CD8-positive, alpha-beta memory T cell (primary cell): ENCODE measurements around the gene TRAK1. TPM values are rescaled to one million over a fixed set of nuclear protein-coding genes. Genes with fewer than 3 reads are reported as not detected.
A peak's percentile ranks its signal among the peaks of the same experiment; 100 is the strongest.

Source experiments
- CTCF ChIA-PET: fragments of 350-600 bp; sonication (Branson Sonifier 250); formaldehyde crosslinking; loops from one replicate; lab custom pipeline; 2021; ENCODE audit warnings: antibody characterized with exemption; lab: Charles Lee
- POLR2A ChIA-PET: fragments of 350-600 bp; sonication (Branson Sonifier 250); formaldehyde crosslinking; loops from one replicate; lab custom pipeline; 2021; ENCODE audit warnings: antibody characterized with exemption; lab: Charles Lee
- DNase-seq, 5 donors: peaks; one replicate each; pipeline versions ENCODE4 v3.0.0 to v3.0.0-alpha.2; 2020 to 2022; ENCODE audit warnings: mixed read lengths in 1 of 5
- H3K27ac ChIP-seq: one replicate; pipeline ENCODE4 v1.7.0; 2013; ENCODE audit warnings: low read depth, mild to moderate bottlenecking, low read length, moderate library complexity
- H3K27me3 ChIP-seq: 2 replicates; pipeline ENCODE4 v1.7.0; 2013; ENCODE audit warnings: low read length, mild to moderate bottlenecking; ENCODE audit not compliant: insufficient read depth, poor library complexity, severe bottlenecking
- H3K36me3 ChIP-seq: 2 replicates; pipeline ENCODE4 v1.7.0; 2013; ENCODE audit warnings: mild to moderate bottlenecking, low read length, moderate library complexity; ENCODE audit not compliant: insufficient read depth
- H3K4me1 ChIP-seq: 2 replicates; pipeline ENCODE4 v1.7.0; 2013; ENCODE audit warnings: mild to moderate bottlenecking, low read length, moderate library complexity; ENCODE audit not compliant: insufficient read depth
- H3K4me3 ChIP-seq: 2 replicates; pipeline ENCODE4 v1.7.0; 2013; ENCODE audit warnings: mild to moderate bottlenecking, low read length
- H3K9me3 ChIP-seq: 2 replicates; pipeline ENCODE4 v1.7.0; 2013; ENCODE audit warnings: mild to moderate bottlenecking, low read length
- H3K27ac Mint-ChIP-seq, 8 donors: one replicate each; pipeline ENCODE4 v1.8.0; 2020 to 2021; ENCODE audit warnings: mixed read lengths in 8 of 8, mild to moderate bottlenecking in 6 of 8, inconsistent platforms in 3 of 8, moderate library complexity in 3 of 8
- H3K27me3 Mint-ChIP-seq, 2 donors: one replicate each; pipeline ENCODE4 v1.8.0; 2020 to 2021; ENCODE audit warnings: mixed read lengths in 2 of 2, mild to moderate bottlenecking in 1 of 2, moderate library complexity in 1 of 2
- H3K36me3 Mint-ChIP-seq, 3 donors: one replicate each; pipeline ENCODE4 v1.8.0; 2020 to 2021; ENCODE audit warnings: mixed read lengths in 3 of 3, inconsistent platforms in 1 of 3, mild to moderate bottlenecking in 1 of 3
- H3K4me1 Mint-ChIP-seq, 3 donors: one replicate each; pipeline ENCODE4 v1.8.0; 2020 to 2021; ENCODE audit warnings: mixed read lengths in 3 of 3, inconsistent platforms in 1 of 3, mild to moderate bottlenecking in 1 of 3
- H3K4me3 Mint-ChIP-seq, 7 donors: one replicate each; pipeline ENCODE4 v1.8.0; 2020 to 2021; ENCODE audit warnings: mixed read lengths in 7 of 7, mild to moderate bottlenecking in 6 of 7, moderate library complexity in 4 of 7, inconsistent platforms in 2 of 7
- H3K9me3 Mint-ChIP-seq, 5 donors: one replicate each; pipeline ENCODE4 v1.8.0; 2020 to 2022; ENCODE audit warnings: mixed read lengths in 5 of 5, mild to moderate bottlenecking in 3 of 5, moderate library complexity in 2 of 5, inconsistent platforms in 1 of 5
- polyA plus RNA-seq: library from polyadenylated mRNA; unstranded; fragments of 300-500 nt; fragmentation: Illumina TruSeq; gene quantifications from one replicate; pipeline ENCODE4 v1.2.3, GENCODE V29; 2021
- total RNA-seq, 2 experiments: library from RNA; stranded (reverse); gene quantifications; one replicate each; pipeline ENCODE4 v1.2.3, GENCODE V29; 2021

The TRAK1 gene
- total and polyA plus RNA-seq, 3 experiments from 2014 or later: 10.4 to 20.0 (median 19.7) TPM

DNA sequence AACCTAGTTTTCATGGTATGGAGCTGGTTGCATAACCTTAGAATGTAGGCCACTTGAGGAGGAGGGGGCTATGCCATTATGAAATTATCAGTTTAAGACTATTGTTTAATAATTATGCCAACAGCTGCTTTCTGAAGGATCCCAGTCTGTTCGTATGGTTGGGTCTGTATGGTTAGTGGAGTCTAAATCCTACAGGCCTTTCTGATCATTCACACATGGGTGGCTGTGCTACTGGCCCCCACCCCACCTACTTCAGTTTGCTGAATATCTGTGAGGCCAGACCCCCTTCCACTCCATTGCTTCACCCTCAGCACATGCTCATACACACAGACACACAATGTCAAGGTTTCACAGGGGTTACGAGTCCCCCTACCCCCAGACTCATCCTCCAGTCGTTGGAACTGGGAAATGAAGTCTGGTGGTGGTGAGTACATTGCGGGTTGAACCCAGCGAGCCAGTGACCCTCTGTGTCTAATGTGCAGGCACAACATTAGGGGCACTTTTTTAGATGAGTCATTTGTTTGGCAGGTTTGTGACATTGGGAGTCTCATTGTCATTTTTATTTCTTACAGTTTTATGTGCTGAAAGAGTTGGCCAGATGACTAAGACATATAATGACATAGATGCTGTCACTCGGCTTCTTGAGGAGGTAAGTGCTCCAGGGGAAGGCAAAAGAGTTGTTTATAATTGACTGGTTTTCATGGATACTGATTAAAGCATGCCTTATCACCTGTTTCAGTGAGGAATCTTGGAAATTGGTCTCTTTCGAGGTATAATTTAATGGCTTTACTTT, 85.3 kb downstream of the TRAK1 start:
- POLR2A ChIA-PET: no interaction called here
- Histone ChIP-seq H3K9me3 (no peaks in the 10 kb centered on the region), H3K27me3 (no peaks in the 10 kb centered on the region), H3K4me3 (no peak overlapping the region), H3K4me1 (peaks cover 16% of the 10 kb centered on the region), H3K27ac (no peak overlapping the region), H3K36me3 (no peaks in the 10 kb centered on the region)
- Mint-ChIP-seq H3K9me3 (no peaks in the 10 kb centered on the region), H3K27ac (no peak overlapping the region), H3K4me1 (peaks cover 24 to 31% (median 31%) of the 10 kb centered on the region in 3 donors), H3K36me3 (peaks cover 0 to 30% (median 5%) of the 10 kb centered on the region in 3 donors), H3K27me3 (no peaks in the 10 kb centered on the region), H3K4me3 (no peak overlapping the region)
- no peak for DNase-seq
- CTCF ChIA-PET: interaction anchor here (1.6 kb wide), 1 partner anchor 15 kb away, joined by 4 read pairs; no protein-coding TSS in a partner anchor

DNA sequence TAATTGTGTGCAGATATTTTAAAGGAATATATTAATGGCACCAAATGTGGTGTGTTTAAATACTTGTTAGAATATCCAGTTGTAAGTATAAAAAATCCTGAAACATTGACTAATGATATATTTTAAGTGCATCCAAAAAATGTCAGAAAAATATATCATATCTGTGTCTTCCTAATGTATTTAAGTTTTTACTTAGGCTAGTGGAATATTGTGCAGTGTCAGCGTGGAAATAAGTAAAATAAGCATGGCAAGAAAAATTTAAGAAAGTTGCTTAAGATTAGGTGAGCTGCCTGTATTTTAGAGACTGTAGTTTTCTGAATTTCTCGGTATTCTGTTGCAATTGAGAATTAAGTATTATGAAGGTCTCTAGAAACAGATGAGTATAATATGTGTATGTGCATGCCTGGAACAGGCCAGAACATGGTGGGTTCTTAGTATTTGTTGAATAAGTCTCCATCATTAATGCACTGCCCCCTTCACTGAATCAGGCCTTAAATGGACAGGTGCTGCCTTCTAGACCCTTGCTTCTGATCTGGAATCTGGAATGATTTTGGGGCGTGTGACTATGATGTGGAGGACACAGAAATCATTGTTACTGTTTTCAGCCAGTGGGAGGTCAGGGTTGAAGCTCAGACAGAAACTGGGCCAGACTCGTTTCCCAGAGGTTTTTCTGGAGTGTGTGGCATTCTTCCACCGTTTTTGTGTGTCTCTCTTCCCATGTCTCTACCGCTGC, 86.1 kb downstream of the TRAK1 start:
- no peaks in the 10 kb centered on the region for H3K27me3 Mint-ChIP-seq
- H3K36me3 ChIP-seq: no peaks in the 10 kb centered on the region
- H3K36me3 Mint-ChIP-seq: peaks cover 0 to 30% (median 5%) of the 10 kb centered on the region in 3 donors
- no peaks in the 10 kb centered on the region for H3K9me3 Mint-ChIP-seq
- peaks cover 17 to 23% (median 23%) of the 10 kb centered on the region in 3 donors for H3K4me1 Mint-ChIP-seq
- ChIA-PET POLR2A (no interaction called here), CTCF (no interaction called here)
- H3K9me3 ChIP-seq: no peaks in the 10 kb centered on the region
- peaks cover 10% of the 10 kb centered on the region for H3K4me1 ChIP-seq
- H3K27ac ChIP-seq: no peak overlapping the region
- H3K4me3 ChIP-seq: no peak overlapping the region
- H3K27me3 ChIP-seq: no peaks in the 10 kb centered on the region
- no peak overlapping the region for H3K4me3 Mint-ChIP-seq
- no peak for DNase-seq
- H3K27ac Mint-ChIP-seq: peak overlapping the region in 2 of 8 donors; percentile 42 to 52

DNA sequence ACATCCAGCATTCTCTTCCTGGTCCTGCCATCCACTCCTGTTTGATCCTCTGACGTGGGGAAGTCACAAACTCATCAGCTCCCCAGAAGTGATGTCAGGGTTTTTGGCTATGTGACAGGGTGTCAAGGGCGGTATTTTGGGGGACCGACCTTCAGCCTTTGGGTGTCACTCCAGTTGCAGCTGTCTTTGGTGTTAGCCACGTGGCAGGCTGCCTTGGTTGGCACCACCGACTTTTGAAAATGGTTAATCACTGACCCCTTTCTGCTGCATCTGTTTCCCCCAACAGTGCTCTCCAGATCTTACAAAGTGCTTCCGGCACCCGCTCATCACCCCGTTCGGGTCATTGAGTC, 86.6 kb downstream of the TRAK1 start:
- Mint-ChIP-seq H3K9me3 (no peaks in the 10 kb centered on the region), H3K27me3 (no peaks in the 10 kb centered on the region), H3K27ac (peak overlapping the region in 3 of 8 donors; percentile 14 to 52 (median 42)), H3K36me3 (peaks cover 0 to 30% (median 5%) of the 10 kb centered on the region in 3 donors), H3K4me3 (no peak overlapping the region), H3K4me1 (peaks cover 12 to 18% (median 18%) of the 10 kb centered on the region in 3 donors)
- peaks cover 6% of the 10 kb centered on the region for H3K4me1 ChIP-seq
- no peak overlapping the region for H3K4me3 ChIP-seq
- H3K27me3 ChIP-seq: no peaks in the 10 kb centered on the region
- H3K27ac ChIP-seq: no peak overlapping the region
- no peaks in the 10 kb centered on the region for H3K9me3 ChIP-seq
- POLR2A ChIA-PET: no interaction called here
- no peak for DNase-seq
- H3K36me3 ChIP-seq: no peaks in the 10 kb centered on the region
- CTCF ChIA-PET: no interaction called here

DNA sequence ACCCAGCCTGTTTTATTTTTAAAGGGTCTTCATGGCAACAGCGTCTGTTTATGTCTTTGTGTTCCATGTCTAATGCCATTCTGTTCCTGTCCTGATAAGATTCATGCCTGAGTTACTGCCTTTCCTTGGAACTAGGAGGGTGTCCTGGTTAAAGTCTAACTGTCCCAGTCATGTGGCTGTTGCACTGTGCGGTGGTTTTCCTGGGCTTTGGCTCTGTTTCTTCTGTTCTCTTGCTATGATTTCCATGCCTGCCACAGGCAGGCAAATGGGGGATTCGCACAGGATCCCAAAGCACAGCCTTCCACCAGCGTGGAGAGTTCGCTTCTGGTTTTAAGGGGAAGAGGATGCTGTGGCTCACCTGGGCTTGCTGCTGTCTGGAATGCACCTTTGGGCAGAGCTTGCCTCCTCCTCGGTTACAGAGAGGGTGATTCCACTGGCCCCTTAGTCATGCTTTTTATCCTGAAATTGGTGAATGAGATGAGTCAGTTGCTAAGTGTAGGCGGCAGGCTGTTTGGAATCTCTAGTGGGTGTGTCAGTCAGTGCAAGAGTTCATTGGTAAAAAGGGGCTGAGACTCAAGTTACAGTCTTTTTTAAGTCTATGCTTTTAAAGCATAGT, 88.1 kb downstream of the TRAK1 start:
- peaks cover 0 to 31% (median 5%) of the 10 kb centered on the region in 3 donors for H3K36me3 Mint-ChIP-seq
- Histone ChIP-seq H3K4me3 (no peak overlapping the region), H3K36me3 (no peaks in the 10 kb centered on the region), H3K27ac (peak overlapping the region; percentile 16), H3K4me1 (no peaks in the 10 kb centered on the region), H3K27me3 (no peaks in the 10 kb centered on the region), H3K9me3 (no peaks in the 10 kb centered on the region)
- ChIA-PET POLR2A (no interaction called here), CTCF (no interaction called here)
- no peaks in the 10 kb centered on the region for H3K27me3 Mint-ChIP-seq
- peak overlapping the region in 2 of 8 donors; percentile 5 to 26 for H3K27ac Mint-ChIP-seq
- no peaks in the 10 kb centered on the region for H3K9me3 Mint-ChIP-seq
- no peak for DNase-seq
- no peak overlapping the region for H3K4me3 Mint-ChIP-seq
- H3K4me1 Mint-ChIP-seq: peaks cover 3 to 7% (median 7%) of the 10 kb centered on the region in 3 donors

DNA sequence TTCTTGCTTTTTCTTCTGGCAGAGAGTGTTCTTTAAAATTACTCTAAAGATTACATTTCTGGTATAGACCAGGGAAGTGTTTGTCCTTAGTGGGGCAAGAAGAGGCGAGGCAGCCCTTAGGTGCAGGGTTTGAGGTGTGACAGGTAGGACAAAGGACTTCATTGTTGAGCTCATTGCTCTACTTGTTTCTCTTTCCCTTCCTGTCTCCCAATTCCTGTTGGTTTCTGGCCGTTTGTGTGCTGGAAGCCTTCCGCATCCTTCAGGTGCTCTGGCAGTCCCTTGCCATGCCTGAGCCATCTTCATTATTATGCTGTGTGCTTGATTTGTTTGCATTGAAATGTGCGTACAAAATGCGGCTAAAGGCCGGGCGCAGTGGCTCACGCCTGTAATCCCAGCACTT, 89.7 kb downstream of the TRAK1 start:
- no peak overlapping the region for H3K4me3 Mint-ChIP-seq

DNA sequence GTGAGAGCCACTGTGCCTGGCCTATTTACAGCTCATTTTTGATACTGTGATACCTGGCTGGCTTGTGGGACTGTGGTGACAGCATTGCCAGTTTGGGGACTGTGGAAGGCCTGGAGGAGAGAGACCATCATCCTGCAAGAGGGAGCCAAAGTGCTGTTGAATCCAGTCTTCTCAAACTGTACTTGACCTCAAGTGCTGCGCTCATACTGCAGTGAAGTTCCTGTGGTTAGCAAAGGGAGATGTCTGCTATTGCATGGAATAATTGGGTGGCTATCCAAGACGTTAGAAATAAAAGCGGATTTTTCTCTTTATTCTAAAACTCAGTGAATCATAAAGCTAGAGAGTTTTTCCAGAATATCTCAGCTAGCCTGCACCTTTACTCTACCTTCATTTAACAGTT, 91.4 kb downstream of the TRAK1 start:
- Mint-ChIP-seq H3K4me3 (no peak overlapping the region), H3K27ac (no peak overlapping the region), H3K27me3 (no peaks in the 10 kb centered on the region), H3K9me3 (no peaks in the 10 kb centered on the region), H3K4me1 (peaks cover 0 to 7% (median 0%) of the 10 kb centered on the region in 3 donors), H3K36me3 (peaks cover 0 to 42% (median 10%) of the 10 kb centered on the region in 3 donors)
- Histone ChIP-seq H3K9me3 (no peaks in the 10 kb centered on the region), H3K4me1 (no peaks in the 10 kb centered on the region), H3K4me3 (no peak overlapping the region), H3K27me3 (no peaks in the 10 kb centered on the region), H3K27ac (no peak overlapping the region), H3K36me3 (peaks cover 4% of the 10 kb centered on the region)
- POLR2A ChIA-PET: no interaction called here
- CTCF ChIA-PET: interaction anchor here (3.3 kb wide), 1 partner anchor 9 kb away, joined by 16 read pairs; no protein-coding TSS in a partner anchor
- no peak for DNase-seq

More for the DNA sequence above, 89.7 kb downstream of the TRAK1 start:
- ChIA-PET POLR2A (no interaction called here), CTCF (interaction anchor here (3.3 kb wide), 1 partner anchor 11 kb away, joined by 16 read pairs; no protein-coding TSS in a partner anchor)
- no peak for DNase-seq
- H3K4me1 Mint-ChIP-seq: peaks cover under 1 to 7% (median 1%) of the 10 kb centered on the region in 3 donors
- H3K27me3 ChIP-seq: no peaks in the 10 kb centered on the region
- H3K9me3 ChIP-seq: no peaks in the 10 kb centered on the region
- H3K27ac ChIP-seq: no peak overlapping the region
- H3K36me3 Mint-ChIP-seq: peaks cover 0 to 44% (median 8%) of the 10 kb centered on the region in 3 donors
- no peaks in the 10 kb centered on the region for H3K27me3 Mint-ChIP-seq
- no peaks in the 10 kb centered on the region for H3K9me3 Mint-ChIP-seq
- no peaks in the 10 kb centered on the region for H3K4me1 ChIP-seq
- no peaks in the 10 kb centered on the region for H3K36me3 ChIP-seq
- H3K27ac Mint-ChIP-seq: peak overlapping the region in 2 of 8 donors; percentile 54 to 81
- H3K4me3 ChIP-seq: no peak overlapping the region

DNA sequence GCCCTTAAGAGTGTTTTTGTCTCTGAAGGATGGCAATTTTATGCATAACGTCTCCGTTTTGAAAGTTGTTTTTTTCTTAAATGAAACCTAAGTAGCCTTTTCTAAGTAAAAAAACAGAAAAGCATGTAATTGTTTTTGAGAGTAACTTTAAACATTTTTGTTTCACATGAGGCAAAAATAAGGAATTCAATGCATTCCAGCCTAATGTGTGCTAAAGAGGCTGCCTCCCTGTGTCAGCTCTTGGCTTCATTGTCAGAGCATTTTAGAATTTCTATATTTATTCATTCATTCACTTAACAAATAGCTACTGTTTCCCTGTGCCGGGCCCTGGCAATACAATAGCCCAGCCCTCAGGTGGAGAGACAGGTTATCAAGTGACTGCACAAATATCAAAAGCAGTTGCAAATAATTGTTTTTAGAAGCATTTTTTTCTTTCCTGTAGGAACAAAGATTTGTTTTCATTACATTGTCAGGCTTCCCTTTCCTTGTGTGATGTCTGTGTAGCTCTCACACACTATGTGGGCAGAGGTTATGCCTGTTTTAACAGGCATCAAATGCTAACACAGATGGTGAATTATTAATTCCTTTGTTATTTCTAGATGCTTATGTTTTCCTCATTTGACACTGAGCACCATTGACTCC, 93.0 kb downstream of the TRAK1 start:
- POLR2A ChIA-PET: no interaction called here
- H3K4me3 Mint-ChIP-seq: no peak overlapping the region
- CTCF ChIA-PET: interaction anchor here (0.7 to 1.1 kb wide), 2 partner anchors 15 to 17 kb away, joined by 3 read pairs; no protein-coding TSS in a partner anchor

More for the DNA sequence above, 93.0 kb downstream of the TRAK1 start:
- no peaks in the 10 kb centered on the region for H3K27me3 Mint-ChIP-seq
- peaks cover 0 to 6% (median 0%) of the 10 kb centered on the region in 3 donors for H3K4me1 Mint-ChIP-seq
- Histone ChIP-seq H3K4me1 (no peaks in the 10 kb centered on the region), H3K36me3 (peaks cover 4% of the 10 kb centered on the region), H3K4me3 (no peak overlapping the region), H3K27ac (no peak overlapping the region), H3K9me3 (no peaks in the 10 kb centered on the region), H3K27me3 (no peaks in the 10 kb centered on the region)
- DNase-seq: no peak
- peaks cover 0 to 45% (median 7%) of the 10 kb centered on the region in 3 donors for H3K36me3 Mint-ChIP-seq
- no peak overlapping the region for H3K27ac Mint-ChIP-seq
- no peaks in the 10 kb centered on the region for H3K9me3 Mint-ChIP-seq
